GM19193 (cell line): Measurements from ENCODE around the gene ZDHHC20.

Experiments used
- POLR2A ChIP-seq: IDR thresholded peaks from 4 replicates; pipeline ENCODE4 v1.6.1; 2011; ENCODE audit not compliant: insufficient read depth, insufficient read length; ENCODE audit errors: extremely low read depth

ZDHHC20 gene

GRCh38 chr13:21453387-21454081 is 5.6 kb downstream of the ZDHHC20 start:
- no peak for TF ChIP-seq POLR2A

GRCh38 chr13:21450936-21451335 is 8.2 kb downstream of the ZDHHC20 start:
- no peak for TF ChIP-seq POLR2A

- TF ChIP-seq POLR2A: no peak
Measured at GRCh38 chr13:21446656-21447055, 12.4 kb downstream of the ZDHHC20 start.

GRCh38 chr13:21445759-21446158 is 13.3 kb downstream of the ZDHHC20 start:
- no peak for TF ChIP-seq POLR2A

GRCh38 chr13:21443171-21443570 is 15.9 kb downstream of the ZDHHC20 start:
- TF ChIP-seq POLR2A: no peak

GRCh38 chr13:21436582-21436981 is 22.5 kb downstream of the ZDHHC20 start:
- TF ChIP-seq POLR2A: no peak

- no peak for TF ChIP-seq POLR2A
Measured at GRCh38 chr13:21435687-21436151, 23.4 kb downstream of the ZDHHC20 start.

GRCh38 chr13:21435231-21435630 is 23.9 kb downstream of the ZDHHC20 start:
- TF ChIP-seq POLR2A: no peak

GRCh38 chr13:21434588-21434987 is 24.5 kb downstream of the ZDHHC20 start:
- no peak for TF ChIP-seq POLR2A

- TF ChIP-seq POLR2A: no peak
Measured at GRCh38 chr13:21429211-21429610, 29.9 kb downstream of the ZDHHC20 start.

- no peak for TF ChIP-seq POLR2A
Measured at GRCh38 chr13:21427741-21428140, 31.4 kb downstream of the ZDHHC20 start.

GRCh38 chr13:21426238-21426637 is 32.9 kb downstream of the ZDHHC20 start:
- no peak for TF ChIP-seq POLR2A

GRCh38 chr13:21420706-21421105 is 38.4 kb downstream of the ZDHHC20 start:
- TF ChIP-seq POLR2A: no peak

- no peak for TF ChIP-seq POLR2A
Measured at GRCh38 chr13:21413013-21413412, 46.1 kb downstream of the ZDHHC20 start.

- TF ChIP-seq POLR2A: no peak
Measured at GRCh38 chr13:21405309-21405708, 53.8 kb downstream of the ZDHHC20 start.

GRCh38 chr13:21402586-21403307 is 56.4 kb downstream of the ZDHHC20 start:
- no peak for TF ChIP-seq POLR2A
